Measurements from ENCODE around the gene PLEK.
"Not testable (repeated sequence)": the region's sequence is repeated elsewhere in the genome, so short reads cannot be mapped to it uniquely, and the experiment has no call there.

DNA sequence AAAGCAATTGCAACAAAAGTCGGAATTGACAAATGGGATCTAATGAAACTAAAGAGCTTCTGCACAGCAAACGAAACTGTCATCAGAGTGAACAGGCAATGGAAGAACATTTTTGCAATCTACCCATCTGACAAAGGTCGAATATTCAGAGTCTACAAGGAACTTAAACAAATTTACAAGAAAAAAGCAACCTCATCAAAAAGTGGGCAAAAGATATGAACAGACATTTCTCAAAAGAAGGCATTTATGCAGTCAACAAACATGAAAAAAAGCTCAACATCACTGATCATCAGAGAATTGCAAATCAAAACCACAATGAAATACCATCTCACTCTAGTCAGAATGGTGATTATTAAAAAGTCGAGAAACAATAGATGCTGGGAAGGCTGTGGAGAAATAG is 16.0 kb upstream of the PLEK start:
- TF ChIP-seq, protein P1, sequence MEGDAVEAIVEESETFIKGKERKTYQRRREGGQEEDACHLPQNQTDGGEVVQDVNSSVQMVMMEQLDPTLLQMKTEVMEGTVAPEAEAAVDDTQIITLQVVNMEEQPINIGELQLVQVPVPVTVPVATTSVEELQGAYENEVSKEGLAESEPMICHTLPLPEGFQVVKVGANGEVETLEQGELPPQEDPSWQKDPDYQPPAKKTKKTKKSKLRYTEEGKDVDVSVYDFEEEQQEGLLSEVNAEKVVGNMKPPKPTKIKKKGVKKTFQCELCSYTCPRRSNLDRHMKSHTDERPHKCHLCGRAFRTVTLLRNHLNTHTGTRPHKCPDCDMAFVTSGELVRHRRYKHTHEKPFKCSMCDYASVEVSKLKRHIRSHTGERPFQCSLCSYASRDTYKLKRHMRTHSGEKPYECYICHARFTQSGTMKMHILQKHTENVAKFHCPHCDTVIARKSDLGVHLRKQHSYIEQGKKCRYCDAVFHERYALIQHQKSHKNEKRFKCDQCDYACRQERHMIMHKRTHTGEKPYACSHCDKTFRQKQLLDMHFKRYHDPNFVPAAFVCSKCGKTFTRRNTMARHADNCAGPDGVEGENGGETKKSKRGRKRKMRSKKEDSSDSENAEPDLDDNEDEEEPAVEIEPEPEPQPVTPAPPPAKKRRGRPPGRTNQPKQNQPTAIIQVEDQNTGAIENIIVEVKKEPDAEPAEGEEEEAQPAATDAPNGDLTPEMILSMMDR (IDR thresholded peaks at IDR 0.05; ENCODE audit: poor library complexity, severe bottlenecking) = not testable (repeated sequence)
- not testable (repeated sequence) for TF ChIP-seq TAF1 (IDR thresholded peaks at IDR 0.05; ENCODE audit: low read depth)
